HG02870 (cell line): Measurements from ENCODE around the gene GNAT2.

Experiments
- ATAC-seq: cut with Tn5 transposase; IDR thresholded peaks from one replicate; pipeline ENCODE4 v1.9.1; 2021; ENCODE audit warnings: mild to moderate bottlenecking, moderate library complexity; ENCODE audit not compliant: unreplicated experiment

The GNAT2 gene

GRCh38 chr1:109642626-109643025 is 23.2 kb upstream of the GNAT2 start:
- no peak for ATAC-seq

- no peak for ATAC-seq
Measured at GRCh38 chr1:109641861-109642260, 22.4 kb upstream of the GNAT2 start.

GRCh38 chr1:109641078-109641740 is 21.8 kb upstream of the GNAT2 start:
- ATAC-seq = no peak

- no peak for ATAC-seq
Measured at GRCh38 chr1:109640285-109640865, 21.0 kb upstream of the GNAT2 start.

GRCh38 chr1:109639841-109640184 is 20.4 kb upstream of the GNAT2 start:
- ATAC-seq = no peak

- ATAC-seq = no peak
Measured at GRCh38 chr1:109639063-109639840, 19.8 kb upstream of the GNAT2 start.

GRCh38 chr1:109637446-109637845 is 18.0 kb upstream of the GNAT2 start:
- ATAC-seq = no peak

- no peak for ATAC-seq
Measured at GRCh38 chr1:109636201-109636952, 17.0 kb upstream of the GNAT2 start.

- no peak for ATAC-seq
Measured at GRCh38 chr1:109635862-109636200, 16.4 kb upstream of the GNAT2 start.

GRCh38 chr1:109634771-109635750 is 15.6 kb upstream of the GNAT2 start:
- no peak for ATAC-seq

- no peak for ATAC-seq
Measured at GRCh38 chr1:109634292-109634691, 14.9 kb upstream of the GNAT2 start.

- ATAC-seq = no peak
Measured at GRCh38 chr1:109632671-109633346, 13.4 kb upstream of the GNAT2 start.

GRCh38 chr1:109631513-109632505 is 12.4 kb upstream of the GNAT2 start:
- ATAC-seq = no peak

- no peak for ATAC-seq
Measured at GRCh38 chr1:109630898-109631512, 11.6 kb upstream of the GNAT2 start.

- ATAC-seq = no peak
Measured at GRCh38 chr1:109630081-109630897, 10.9 kb upstream of the GNAT2 start.

- no peak for ATAC-seq
Measured at GRCh38 chr1:109629372-109630030, 10.1 kb upstream of the GNAT2 start.
